HCT116 (cell line): ENCODE results near the gene OGG1. TPM values are rescaled to one million over a fixed set of nuclear protein-coding genes. Genes with fewer than 3 reads are reported as not detected.

Experiments
- ATAC-seq: fragments of 200-7000 bp; cut with Tn5 transposase; 2 replicates; pipeline ENCODE4 v1.9.1; 2020; ENCODE audit warnings: mild to moderate bottlenecking, moderate library complexity
- BruUV-seq: library from RNA; stranded (reverse); fragments of 400-500 nt; replicated peaks from 2 replicates; lab custom pipeline; 2021; lab: Mats Ljungman, UMichigan
- CTCF ChIA-PET: fragments of 300-600 bp; sonication (Branson Sonifier 250); formaldehyde crosslinking; loops from one replicate; lab custom pipeline; 2021; ENCODE audit warnings: antibody characterized with exemption; lab: Charles Lee
- POLR2A ChIA-PET: fragments of 300-600, 350-600 bp; sonication (Branson Sonifier 250); formaldehyde crosslinking; loops from one replicate; lab custom pipeline; 2021; ENCODE audit warnings: antibody characterized with exemption; lab: Charles Lee
- RAD21 ChIA-PET, 2 experiments: fragments of 300-600 bp; sonication (Branson Sonifier 250); formaldehyde crosslinking; loops; one replicate each; lab custom pipeline; 2023; ENCODE audit warnings: low total read pairs in 2 of 2; ENCODE audit not compliant: uncharacterized antibody in 2 of 2, unreplicated experiment in 2 of 2, low non-redundant PET in 1 of 2; lab: Charles Lee
- DNase-seq: peaks from one replicate; pipeline ENCODE4 v3.0.0-alpha.2; 2010; ENCODE audit warnings: low read depth, low spot score
- H2AFZ ChIP-seq: fragments of 200-600 bp; shearing (Covaris generic), sonication (generic); 2 replicates; pipeline ENCODE4 v1.6.1; 2017; ENCODE audit warnings: low read depth, mixed run types, mixed read lengths, antibody characterized with exemption, low read length; ENCODE audit not compliant: poor library complexity, severe bottlenecking
- H3K27ac ChIP-seq: 2 replicates; pipeline ENCODE4 v1.5.1; 2012; ENCODE audit warnings: low read depth, low read length
- H3K27me3 ChIP-seq: fragments of 200-600 bp; sonication (generic); 2 replicates; pipeline ENCODE4 v1.6.1; 2016; ENCODE audit warnings: mixed run types, low read length, mixed read lengths; ENCODE audit not compliant: insufficient read depth
- H3K36me3 ChIP-seq, 2 experiments: fragments of 200-500 bp in 1 of 2; fragments of 200-600 bp in 1 of 2; sonication (Bioruptor generic) in 1 of 2; sonication (generic) in 1 of 2; 2 replicates each; pipeline versions ENCODE4 v1.5.1 to v1.6.1; 2014 to 2016; ENCODE audit warnings: low read length in 2 of 2, inconsistent platforms in 1 of 2, mixed read lengths in 1 of 2, mixed run types in 1 of 2; ENCODE audit not compliant: insufficient read depth in 2 of 2, control insufficient read depth in 1 of 2
- H3K4me1 ChIP-seq, 2 experiments: fragments of 200-600 bp in 1 of 2; sonication (generic) in 1 of 2; 2 replicates each; pipeline versions ENCODE4 v1.5.1 to v1.6.1; 2012 to 2017; ENCODE audit warnings: low read length in 2 of 2, inconsistent platforms in 1 of 2, mild to moderate bottlenecking in 1 of 2, mixed read lengths in 1 of 2, mixed run types in 1 of 2, moderate library complexity in 1 of 2; ENCODE audit not compliant: insufficient read depth in 2 of 2, control insufficient read depth in 1 of 2
- H3K4me2 ChIP-seq: fragments of 200-600 bp; sonication (generic); 2 replicates; pipeline ENCODE4 v1.6.1; 2017; ENCODE audit warnings: mixed run types, low read length, mixed read lengths
- H3K4me3 ChIP-seq, 2 experiments: fragments of 200-600 bp in 1 of 2; sonication (generic) in 1 of 2; replicated peaks in 1 of 2; 2 replicates each; pipeline ENCODE4 v1.5.1; 2011 to 2016; ENCODE audit warnings: low read length in 2 of 2, control low read depth in 1 of 2, low read depth in 1 of 2, mild to moderate bottlenecking in 1 of 2, mixed read lengths in 1 of 2, mixed run types in 1 of 2
- H3K79me2 ChIP-seq: fragments of 200-600 bp; sonication (generic); 2 replicates; pipeline ENCODE4 v1.6.1; 2017; ENCODE audit warnings: mild to moderate bottlenecking, mixed run types, low read length, moderate library complexity, mixed read lengths; ENCODE audit not compliant: insufficient read depth
- H3K9ac ChIP-seq: fragments of 200-600 bp; sonication (generic); 2 replicates; pipeline ENCODE4 v1.6.1; 2016; ENCODE audit warnings: low read length, mixed read lengths
- H3K9me2 ChIP-seq: fragments of 200-600 bp; sonication (generic), shearing (Covaris generic); 2 replicates; pipeline ENCODE4 v1.6.1; 2017; ENCODE audit warnings: mixed run types, mild to moderate bottlenecking, moderate library complexity; ENCODE audit not compliant: insufficient read depth
- H3K9me3 ChIP-seq, 2 experiments: fragments of 200-500 bp in 1 of 2; fragments of 200-600 bp in 1 of 2; sonication (Bioruptor generic) in 1 of 2; sonication (generic) in 1 of 2; 2 replicates each; pipeline ENCODE4 v1.6.1; 2014 to 2017; ENCODE audit warnings: low read length in 2 of 2, mixed read lengths in 2 of 2, inconsistent platforms in 1 of 2, low read depth in 1 of 2, mild to moderate bottlenecking in 1 of 2, mixed run types in 1 of 2, moderate library complexity in 1 of 2; ENCODE audit not compliant: control insufficient read depth in 1 of 2, insufficient read depth in 1 of 2
- H4K20me1 ChIP-seq: fragments of 200-600 bp; sonication (generic), shearing (Covaris generic); 2 replicates; pipeline ENCODE4 v1.6.1; 2017; ENCODE audit warnings: mixed run types, mild to moderate bottlenecking, moderate library complexity; ENCODE audit not compliant: insufficient read depth
- CEBPB ChIP-seq: IDR thresholded peaks from 2 replicates; pipeline ENCODE4 v1.6.1; 2012; ENCODE audit warnings: low read depth
- EGR1 ChIP-seq: IDR thresholded peaks from 2 replicates; pipeline ENCODE4 v1.6.1; 2012; ENCODE audit warnings: low read depth
- POLR2AphosphoS5 ChIP-seq: IDR thresholded peaks from 2 replicates; pipeline ENCODE4 v1.6.1; 2011; ENCODE audit warnings: mild to moderate bottlenecking, low read depth, low read length, moderate library complexity
- RAD21 ChIP-seq: IDR thresholded peaks from 2 replicates; pipeline ENCODE4 v1.6.1; 2012; ENCODE audit warnings: low read depth, mild to moderate bottlenecking
- SRF ChIP-seq: IDR thresholded peaks from 2 replicates; pipeline ENCODE4 v1.6.1; 2012; ENCODE audit warnings: low read depth
- ZNF274 ChIP-seq: fragments of 200-500 bp; sonication (Bioruptor generic); IDR thresholded peaks from 2 replicates; pipeline ENCODE4 v1.6.1; 2014; ENCODE audit warnings: mild to moderate bottlenecking, low read depth, low read length, inconsistent platforms
- intact Hi-C: fragments of 100-400 bp; cut with micrococcal nuclease; formaldehyde crosslinking; loops from 2 replicates; pipeline ENCODE4 v1.10.0; 2022
- total RNA-seq: library from RNA; stranded (reverse); gene quantifications from one replicate; pipeline ENCODE4 v1.2.1, GENCODE V29; 2021; ENCODE audit not compliant: unreplicated experiment
- TF ChIP-seq, protein P1 (sequence below), 3 experiments: fragments of 200-600 bp in 1 of 3; sonication (generic) in 1 of 3; IDR thresholded peaks in 2 of 3; conservative IDR thresholded peaks in 1 of 3; 2 replicates each; pipeline ENCODE4 v1.5.1; 2012 to 2017; ENCODE audit warnings: low read depth in 2 of 3, low read length in 2 of 3, antibody characterized with exemption in 1 of 3, borderline replicate concordance in 1 of 3, control low read depth in 1 of 3, mild to moderate bottlenecking in 1 of 3, mixed read lengths in 1 of 3, mixed run types in 1 of 3, moderate library complexity in 1 of 3; ENCODE audit not compliant: insufficient read depth in 1 of 3

The OGG1 gene
- total RNA-seq, 1 experiment from 2014 or later, result 16.3 TPM

- RAD21 ChIA-PET, result no interaction called here
- CTCF ChIA-PET, result interaction anchor here (1.5 to 1.6 kb wide), 2 partner anchors 10 to 13 kb away, joined by 3 to 4 read pairs; partner anchors contain the start of genes ARPC4, CAMK1 and TADA3
- Histone ChIP-seq H3K4me1 (peaks cover 0 to 8% of the 10 kb centered on the region in 2 experiments; a peak in 1 of 4 replicates), H3K9me2 (no peaks in the 10 kb centered on the region), H2AFZ (no peak overlapping the region), H4K20me1 (no peaks in the 10 kb centered on the region), H3K27me3 (no peaks in the 10 kb centered on the region)
- TF ChIP-seq SRF (no peak), EGR1 (no peak), RAD21 (peak; percentile 51), ZNF274 (no peak), POLR2AphosphoS5 (no peak)
- TF ChIP-seq, protein P1, sequence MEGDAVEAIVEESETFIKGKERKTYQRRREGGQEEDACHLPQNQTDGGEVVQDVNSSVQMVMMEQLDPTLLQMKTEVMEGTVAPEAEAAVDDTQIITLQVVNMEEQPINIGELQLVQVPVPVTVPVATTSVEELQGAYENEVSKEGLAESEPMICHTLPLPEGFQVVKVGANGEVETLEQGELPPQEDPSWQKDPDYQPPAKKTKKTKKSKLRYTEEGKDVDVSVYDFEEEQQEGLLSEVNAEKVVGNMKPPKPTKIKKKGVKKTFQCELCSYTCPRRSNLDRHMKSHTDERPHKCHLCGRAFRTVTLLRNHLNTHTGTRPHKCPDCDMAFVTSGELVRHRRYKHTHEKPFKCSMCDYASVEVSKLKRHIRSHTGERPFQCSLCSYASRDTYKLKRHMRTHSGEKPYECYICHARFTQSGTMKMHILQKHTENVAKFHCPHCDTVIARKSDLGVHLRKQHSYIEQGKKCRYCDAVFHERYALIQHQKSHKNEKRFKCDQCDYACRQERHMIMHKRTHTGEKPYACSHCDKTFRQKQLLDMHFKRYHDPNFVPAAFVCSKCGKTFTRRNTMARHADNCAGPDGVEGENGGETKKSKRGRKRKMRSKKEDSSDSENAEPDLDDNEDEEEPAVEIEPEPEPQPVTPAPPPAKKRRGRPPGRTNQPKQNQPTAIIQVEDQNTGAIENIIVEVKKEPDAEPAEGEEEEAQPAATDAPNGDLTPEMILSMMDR (IDR thresholded peaks at IDR 0.05 in 2 of 3, conservative IDR thresholded peaks at IDR 0.05 in 1 of 3; ENCODE audit: borderline replicate concordance in 1 of 3, insufficient read depth in 1 of 3, low read depth in 2 of 3, low read length in 2 of 3), result peak in 2 of 3 experiments; percentile 23 to 30; a peak in 2 of 6 replicates
- TF ChIP-seq, all 23 proteins: peak for 2
- DNase-seq (no peak), ATAC-seq (peak; percentile 74)
- peaks cover 15 to 21% of the 10 kb centered on the region in 2 experiments; a peak in 3 of 4 replicates for H3K36me3 ChIP-seq
- intact Hi-C loops, result no loop called here
- no peaks in the 10 kb centered on the region for H3K9me3 ChIP-seq
- no peak overlapping the region for H3K4me3 ChIP-seq
- H3K27ac ChIP-seq, result no peak overlapping the region
- no peaks in the 10 kb centered on the region for H3K79me2 ChIP-seq
- no peak overlapping the region for H3K4me2 ChIP-seq
- no TSS peak for BruUV-seq
- POLR2A ChIA-PET, result no interaction called here
- no peak overlapping the region for H3K9ac ChIP-seq
These were observed 33.0 kb downstream of the OGG1 start for GRCh38 chr3:9782770-9783169.

GRCh38 chr3:9783954-9784353 is 34.2 kb downstream of the OGG1 start:
- H3K27me3 ChIP-seq, result no peaks in the 10 kb centered on the region
- H4K20me1 ChIP-seq, result no peaks in the 10 kb centered on the region
- intact Hi-C loops, result no loop called here
- H3K4me1 ChIP-seq, result no peaks in the 10 kb centered on the region
- ATAC-seq (no peak), DNase-seq (no peak)
- BruUV-seq, result no TSS peak
- no peak overlapping the region for H3K9ac ChIP-seq
- TF ChIP-seq CEBPB, result no peak
- POLR2A ChIA-PET, result no interaction called here
- no peak overlapping the region for H3K4me2 ChIP-seq
- H3K4me3 ChIP-seq, result no peak overlapping the region
- CTCF ChIA-PET, result no interaction called here
- RAD21 ChIA-PET, result no interaction called here
- H3K79me2 ChIP-seq, result no peaks in the 10 kb centered on the region
- no peaks in the 10 kb centered on the region for H3K9me3 ChIP-seq
- no peaks in the 10 kb centered on the region for H3K9me2 ChIP-seq
- H3K36me3 ChIP-seq, result peaks cover 15 to 21% of the 10 kb centered on the region in 2 experiments; a peak in 3 of 4 replicates
- no peak overlapping the region for H2AFZ ChIP-seq
- H3K27ac ChIP-seq, result no peak overlapping the region
